LNCAP (cell line): ENCODE measurements around the gene CD164L2.

Experiments
- CTCF ChIP-seq: fragments of 450-650 bp; IDR thresholded peaks from 2 replicates; pipeline ENCODE4 v1.5.1; 2017; ENCODE audit warnings: mild to moderate bottlenecking

Gene CD164L2

GRCh38 chr1:27423709-27424108 is 40.6 kb upstream of the CD164L2 start:
- TF ChIP-seq CTCF = no peak

- TF ChIP-seq CTCF = no peak
Observed at GRCh38 chr1:27418326-27419185, 35.4 kb upstream of the CD164L2 start.

- no peak for TF ChIP-seq CTCF
Observed at GRCh38 chr1:27417713-27418112, 34.6 kb upstream of the CD164L2 start.

GRCh38 chr1:27416387-27417111 is 33.4 kb upstream of the CD164L2 start:
- peak; percentile 71 for TF ChIP-seq CTCF

GRCh38 chr1:27414091-27414490 is 31.0 kb upstream of the CD164L2 start:
- TF ChIP-seq CTCF = no peak

GRCh38 chr1:27413004-27413403 is 29.9 kb upstream of the CD164L2 start:
- no peak for TF ChIP-seq CTCF

GRCh38 chr1:27412502-27412901 is 29.4 kb upstream of the CD164L2 start:
- no peak for TF ChIP-seq CTCF
